ENCODE measurements around the gene SFMBT2. TPM values are rescaled to one million over a fixed set of nuclear protein-coding genes. Genes with fewer than 3 reads are reported as not detected.

The SFMBT2 gene
- total RNA-seq, 1 experiment from 2014 or later, result 1.3 TPM

DNA sequence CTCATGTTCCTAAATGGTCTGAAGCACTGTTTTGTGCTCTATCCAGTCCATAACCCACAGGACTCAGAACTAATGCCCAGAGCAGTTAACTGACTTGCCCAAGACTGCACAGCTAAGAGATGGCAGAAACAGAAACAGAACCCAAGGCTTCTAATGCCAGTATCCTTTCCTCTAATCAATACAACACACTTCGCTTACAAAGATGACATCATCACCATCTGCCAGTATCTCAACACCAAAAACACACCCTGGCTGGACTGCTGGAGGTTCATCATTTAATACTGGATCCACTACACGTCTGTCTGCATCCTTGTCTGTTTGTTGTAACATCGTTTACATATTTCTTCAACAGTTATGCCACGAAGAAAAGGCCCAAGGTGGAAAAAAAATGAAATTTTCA, 165.3 kb downstream of the SFMBT2 start:
- intact Hi-C loops (cut with micrococcal nuclease; ENCODE audit: unreplicated experiment) (no loop called here), in situ Hi-C loops (cut with HindIII; ENCODE audit: low pct_unique_long_range_greater_than_20kb, low sequenced_read_pairs) (no loop called here)
- ChIA-PET POLR2A (no interaction called here), CTCF (no interaction called here)
- Histone ChIP-seq H3K9me3 (ENCODE audit: control insufficient read depth, insufficient read depth, low read depth, low read length) (no peaks in the 10 kb centered on the region), H3K27ac (ENCODE audit: low read length) (no peak overlapping the region), H3K27me3 (ENCODE audit: control insufficient read depth, insufficient read depth, low read length) (no peaks in the 10 kb centered on the region), H3K4me1 (ENCODE audit: control insufficient read depth, insufficient read depth, low read length) (no peaks in the 10 kb centered on the region), H3K36me3 (ENCODE audit: control insufficient read depth, insufficient read depth, low read length) (no peaks in the 10 kb centered on the region), H3K4me3 (ENCODE audit: low read depth in 2 of 2, low read length in 2 of 2) (no peak overlapping the region)
- DNase-seq (ENCODE audit: low read depth, low spot score) (no peak), ATAC-seq (no peak)
- TF ChIP-seq POLR2AphosphoS5 (IDR thresholded peaks at IDR 0.05; ENCODE audit: low read depth, low read length) (no peak), SIN3A (IDR thresholded peaks at IDR 0.05; ENCODE audit: borderline replicate concordance, insufficient read depth, low read depth, low read length) (no peak), TCF7L2 (IDR thresholded peaks at IDR 0.05; ENCODE audit: low read depth, low read length) (no peak)
- TF ChIP-seq, protein P1, sequence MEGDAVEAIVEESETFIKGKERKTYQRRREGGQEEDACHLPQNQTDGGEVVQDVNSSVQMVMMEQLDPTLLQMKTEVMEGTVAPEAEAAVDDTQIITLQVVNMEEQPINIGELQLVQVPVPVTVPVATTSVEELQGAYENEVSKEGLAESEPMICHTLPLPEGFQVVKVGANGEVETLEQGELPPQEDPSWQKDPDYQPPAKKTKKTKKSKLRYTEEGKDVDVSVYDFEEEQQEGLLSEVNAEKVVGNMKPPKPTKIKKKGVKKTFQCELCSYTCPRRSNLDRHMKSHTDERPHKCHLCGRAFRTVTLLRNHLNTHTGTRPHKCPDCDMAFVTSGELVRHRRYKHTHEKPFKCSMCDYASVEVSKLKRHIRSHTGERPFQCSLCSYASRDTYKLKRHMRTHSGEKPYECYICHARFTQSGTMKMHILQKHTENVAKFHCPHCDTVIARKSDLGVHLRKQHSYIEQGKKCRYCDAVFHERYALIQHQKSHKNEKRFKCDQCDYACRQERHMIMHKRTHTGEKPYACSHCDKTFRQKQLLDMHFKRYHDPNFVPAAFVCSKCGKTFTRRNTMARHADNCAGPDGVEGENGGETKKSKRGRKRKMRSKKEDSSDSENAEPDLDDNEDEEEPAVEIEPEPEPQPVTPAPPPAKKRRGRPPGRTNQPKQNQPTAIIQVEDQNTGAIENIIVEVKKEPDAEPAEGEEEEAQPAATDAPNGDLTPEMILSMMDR (IDR thresholded peaks at IDR 0.05), result no peak
- TF ChIP-seq, protein P2, sequence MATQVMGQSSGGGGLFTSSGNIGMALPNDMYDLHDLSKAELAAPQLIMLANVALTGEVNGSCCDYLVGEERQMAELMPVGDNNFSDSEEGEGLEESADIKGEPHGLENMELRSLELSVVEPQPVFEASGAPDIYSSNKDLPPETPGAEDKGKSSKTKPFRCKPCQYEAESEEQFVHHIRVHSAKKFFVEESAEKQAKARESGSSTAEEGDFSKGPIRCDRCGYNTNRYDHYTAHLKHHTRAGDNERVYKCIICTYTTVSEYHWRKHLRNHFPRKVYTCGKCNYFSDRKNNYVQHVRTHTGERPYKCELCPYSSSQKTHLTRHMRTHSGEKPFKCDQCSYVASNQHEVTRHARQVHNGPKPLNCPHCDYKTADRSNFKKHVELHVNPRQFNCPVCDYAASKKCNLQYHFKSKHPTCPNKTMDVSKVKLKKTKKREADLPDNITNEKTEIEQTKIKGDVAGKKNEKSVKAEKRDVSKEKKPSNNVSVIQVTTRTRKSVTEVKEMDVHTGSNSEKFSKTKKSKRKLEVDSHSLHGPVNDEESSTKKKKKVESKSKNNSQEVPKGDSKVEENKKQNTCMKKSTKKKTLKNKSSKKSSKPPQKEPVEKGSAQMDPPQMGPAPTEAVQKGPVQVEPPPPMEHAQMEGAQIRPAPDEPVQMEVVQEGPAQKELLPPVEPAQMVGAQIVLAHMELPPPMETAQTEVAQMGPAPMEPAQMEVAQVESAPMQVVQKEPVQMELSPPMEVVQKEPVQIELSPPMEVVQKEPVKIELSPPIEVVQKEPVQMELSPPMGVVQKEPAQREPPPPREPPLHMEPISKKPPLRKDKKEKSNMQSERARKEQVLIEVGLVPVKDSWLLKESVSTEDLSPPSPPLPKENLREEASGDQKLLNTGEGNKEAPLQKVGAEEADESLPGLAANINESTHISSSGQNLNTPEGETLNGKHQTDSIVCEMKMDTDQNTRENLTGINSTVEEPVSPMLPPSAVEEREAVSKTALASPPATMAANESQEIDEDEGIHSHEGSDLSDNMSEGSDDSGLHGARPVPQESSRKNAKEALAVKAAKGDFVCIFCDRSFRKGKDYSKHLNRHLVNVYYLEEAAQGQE (IDR thresholded peaks at IDR 0.05; ENCODE audit: insufficient read depth in 1 of 2, low read depth in 2 of 2, low read length in 1 of 2), result no peak
- no TSS peak for BruUV-seq (replicated peaks)

DNA sequence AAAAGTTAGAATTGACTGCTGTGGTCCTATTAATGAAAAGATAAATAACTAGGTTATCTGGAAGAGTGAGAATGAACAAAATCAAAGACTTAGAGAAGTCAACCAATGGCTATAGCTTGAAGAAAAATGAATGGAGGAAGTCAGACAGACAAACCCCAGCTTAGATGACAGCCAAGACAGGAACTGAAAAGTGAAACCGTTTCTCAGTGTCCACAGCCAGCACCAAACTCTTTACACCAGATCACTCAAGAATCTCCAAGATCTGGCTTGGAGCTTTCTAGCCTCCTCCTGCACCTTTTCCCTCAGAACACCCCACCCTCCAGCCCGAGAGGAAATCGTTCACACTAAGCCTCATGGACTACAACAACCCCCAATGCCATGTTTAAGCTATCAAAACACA, 167.0 kb downstream of the SFMBT2 start:
- Histone ChIP-seq H3K4me1 (ENCODE audit: control insufficient read depth, insufficient read depth, low read length) (no peaks in the 10 kb centered on the region), H3K27ac (ENCODE audit: low read length) (no peak overlapping the region), H3K9me3 (ENCODE audit: control insufficient read depth, insufficient read depth, low read depth, low read length) (no peaks in the 10 kb centered on the region), H3K4me3 (ENCODE audit: low read depth in 2 of 2, low read length in 2 of 2) (no peak overlapping the region), H3K27me3 (ENCODE audit: control insufficient read depth, insufficient read depth, low read length) (no peaks in the 10 kb centered on the region), H3K36me3 (ENCODE audit: control insufficient read depth, insufficient read depth, low read length) (no peaks in the 10 kb centered on the region)
- intact Hi-C loops (cut with micrococcal nuclease; ENCODE audit: unreplicated experiment) (no loop called here), in situ Hi-C loops (cut with HindIII; ENCODE audit: low pct_unique_long_range_greater_than_20kb, low sequenced_read_pairs) (no loop called here)
- TF ChIP-seq POLR2AphosphoS5 (IDR thresholded peaks at IDR 0.05; ENCODE audit: low read depth, low read length) (no peak), TCF7L2 (IDR thresholded peaks at IDR 0.05; ENCODE audit: low read depth, low read length) (no peak)
- TF ChIP-seq, protein P2 (IDR thresholded peaks at IDR 0.05; ENCODE audit: insufficient read depth in 1 of 2, low read depth in 2 of 2, low read length in 1 of 2), result no peak
- TF ChIP-seq, protein P1 (IDR thresholded peaks at IDR 0.05), result no peak
- ChIA-PET CTCF (no interaction called here), POLR2A (no interaction called here)
- no peak for DNase-seq (ENCODE audit: low read depth, low spot score)
- ATAC-seq, result no peak
- no TSS peak for BruUV-seq (replicated peaks)

Measured in Panc1 (cell line).